PC-9 (cell line): ENCODE data around the gene FCHO1.

ENCODE experiments used
- CTCF ChIP-seq: fragments of 200-600 bp; sonication (generic); conservative IDR thresholded peaks from 2 replicates; pipeline ENCODE4 v1.6.1; 2017; ENCODE audit warnings: mixed run types, antibody characterized with exemption, mild to moderate bottlenecking, moderate library complexity
- EZH2 ChIP-seq: fragments of 200-600 bp; sonication (generic); IDR thresholded peaks from 2 replicates; pipeline ENCODE4 v1.8.0; 2017; ENCODE audit warnings: antibody characterized with exemption, low read depth

DNA sequence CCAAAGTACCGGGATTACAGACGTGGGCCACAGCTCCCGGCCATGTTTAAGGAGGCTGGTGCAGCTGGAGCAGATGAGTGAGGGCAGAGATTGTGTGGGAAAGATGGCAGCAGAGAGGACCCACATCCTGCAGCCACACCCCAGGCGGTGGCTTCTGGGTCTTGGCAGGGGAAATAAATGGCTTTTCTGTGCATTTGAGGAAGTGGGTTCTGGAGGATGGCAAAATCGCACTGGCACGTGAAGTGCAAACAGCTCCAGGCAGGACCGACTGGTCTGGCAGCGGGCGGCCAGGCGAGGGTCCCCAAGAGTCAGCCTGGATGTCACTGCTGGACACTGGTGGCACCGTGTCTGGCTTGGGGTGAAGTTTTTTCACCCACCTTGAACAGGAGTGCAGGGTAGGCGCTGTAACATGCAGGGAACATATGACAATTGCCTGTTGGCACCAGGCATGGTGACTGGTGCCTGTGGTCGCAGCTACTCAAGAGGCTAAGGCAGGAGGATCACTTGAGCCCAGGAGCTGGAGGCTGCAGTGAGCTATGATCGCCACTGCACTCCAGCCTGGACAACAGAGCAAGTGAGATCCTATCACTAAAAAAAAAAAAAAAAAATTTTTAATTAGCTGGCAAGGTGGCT lies 52.1 kb downstream of the FCHO1 start:
- TF ChIP-seq CTCF (no peak), EZH2 (no peak)
